Stimulated activated naive CD4-positive, alpha-beta T cell treated with Interleukin-2 at 50 U/mL for 16 hours (primary cell): ENCODE measurements around the gene AKAP6.
"Not testable (repeated sequence)": the region's sequence is repeated elsewhere in the genome, so short reads cannot be mapped to it uniquely, and the experiment has no call there.

Source experiments
- DNase-seq: peaks from one replicate; lab custom pipeline; 2025; lab: John Stamatoyannopoulos, UW

AKAP6 gene

GRCh38 chr14:32754209-32754608, 425.1 kb downstream of the AKAP6 start:
- no peak for DNase-seq

- no peak for DNase-seq
Measured at GRCh38 chr14:32756173-32756572, 427.1 kb downstream of the AKAP6 start.

- DNase-seq: no peak
Measured at GRCh38 chr14:32756775-32757174, 427.7 kb downstream of the AKAP6 start.

- DNase-seq: no peak
Measured at GRCh38 chr14:32757568-32757967, 428.5 kb downstream of the AKAP6 start.

DNA sequence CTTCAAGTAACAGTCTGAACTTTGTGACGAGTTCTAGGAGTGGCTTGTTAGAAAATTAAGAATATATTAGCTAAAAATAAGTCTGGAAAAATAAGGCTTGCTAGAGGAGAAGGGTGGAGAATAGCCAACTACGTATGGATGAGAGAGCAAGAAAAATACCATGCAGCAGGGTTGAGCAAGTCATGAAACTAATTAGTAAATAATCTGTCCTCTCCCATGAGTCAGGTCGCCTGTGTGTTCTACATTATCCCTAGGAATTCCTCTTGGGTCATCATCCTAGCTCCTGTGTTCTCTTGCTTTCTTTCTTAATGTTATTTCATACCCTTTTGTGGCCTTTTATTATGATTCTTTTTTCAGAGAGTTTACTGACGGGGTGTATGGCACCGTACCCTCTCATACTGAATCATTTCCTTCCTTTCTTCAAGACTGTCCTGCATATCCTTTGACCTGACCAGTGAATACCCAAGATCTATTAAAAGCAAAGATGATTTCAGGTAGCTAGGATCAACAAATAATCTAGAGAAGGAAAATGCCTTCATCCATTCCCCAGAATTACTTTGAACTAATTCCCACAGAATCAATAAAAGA, 432.4 kb downstream of the AKAP6 start:
- DNase-seq: no peak

GRCh38 chr14:32762886-32763285, 433.8 kb downstream of the AKAP6 start:
- DNase-seq: no peak

DNA sequence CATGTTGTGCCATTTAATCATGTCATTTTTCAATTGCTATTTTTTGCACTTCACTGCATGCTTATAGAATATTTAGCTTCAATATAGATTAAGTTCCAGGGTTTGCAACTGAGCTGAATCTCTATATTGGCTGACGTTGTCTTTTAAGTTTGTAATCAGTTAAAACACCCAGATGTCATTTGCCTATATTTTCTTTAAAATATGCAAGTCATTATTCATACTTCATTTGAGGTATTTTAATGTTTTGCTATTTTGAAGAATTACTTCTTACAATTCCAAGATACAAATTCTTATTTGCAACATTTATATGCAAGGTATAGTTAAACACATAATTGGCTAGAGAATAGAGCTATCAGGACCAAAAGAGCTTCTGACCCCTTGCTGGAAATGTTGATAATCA, 434.6 kb downstream of the AKAP6 start:
- no peak for DNase-seq

GRCh38 chr14:32764131-32764530, 435.0 kb downstream of the AKAP6 start:
- DNase-seq: no peak

GRCh38 chr14:32770422-32770821, 441.3 kb downstream of the AKAP6 start:
- no peak for DNase-seq

GRCh38 chr14:32774214-32774613, 445.1 kb downstream of the AKAP6 start:
- DNase-seq: no peak

GRCh38 chr14:32779840-32780239, 450.7 kb downstream of the AKAP6 start:
- no peak for DNase-seq

GRCh38 chr14:32784405-32784804, 455.3 kb downstream of the AKAP6 start:
- DNase-seq: no peak

GRCh38 chr14:32785585-32785984, 456.5 kb downstream of the AKAP6 start:
- DNase-seq: no peak

GRCh38 chr14:32786886-32787285, 457.8 kb downstream of the AKAP6 start:
- DNase-seq: no peak

- not testable (repeated sequence) for DNase-seq
Measured at GRCh38 chr14:32793033-32793432, 463.9 kb downstream of the AKAP6 start.

DNA sequence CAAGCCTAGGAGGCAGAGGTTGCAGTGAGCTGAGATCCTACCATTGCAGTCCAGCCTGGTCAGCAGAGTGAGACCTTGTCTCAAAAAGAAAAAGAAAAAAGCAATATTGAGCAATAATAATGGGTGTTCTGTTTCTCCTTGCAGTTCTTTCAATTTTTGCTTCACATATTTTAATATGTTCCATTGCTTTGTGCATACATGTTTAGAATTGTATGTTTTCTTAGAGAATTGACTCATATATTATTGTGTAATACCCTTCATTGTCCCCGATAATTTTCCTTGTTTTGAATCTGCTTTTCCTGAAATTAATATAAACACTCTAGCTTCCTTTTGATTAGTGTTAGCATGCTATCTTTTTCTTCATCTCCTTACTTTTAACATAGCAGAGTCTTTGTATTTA, 471.2 kb downstream of the AKAP6 start:
- DNase-seq: no peak

DNA sequence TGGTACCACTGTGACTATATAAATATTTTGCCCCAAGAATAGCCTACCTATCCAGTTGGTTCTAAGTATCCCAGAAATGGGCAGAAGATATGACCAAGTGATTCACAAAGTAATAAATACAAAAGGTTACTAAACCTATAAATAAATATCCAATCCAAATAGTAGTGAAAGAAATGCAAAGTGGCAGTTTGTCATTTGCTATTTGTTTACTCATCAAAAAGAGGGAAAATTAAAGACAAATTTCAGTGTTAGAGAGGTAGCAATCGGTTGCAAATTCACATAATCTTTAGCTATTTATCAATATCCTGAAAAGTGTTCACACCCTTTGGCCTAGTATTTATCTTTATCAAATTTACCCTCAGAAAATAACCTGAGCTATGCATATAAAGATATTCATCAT, 473.2 kb downstream of the AKAP6 start:
- no peak for DNase-seq

DNA sequence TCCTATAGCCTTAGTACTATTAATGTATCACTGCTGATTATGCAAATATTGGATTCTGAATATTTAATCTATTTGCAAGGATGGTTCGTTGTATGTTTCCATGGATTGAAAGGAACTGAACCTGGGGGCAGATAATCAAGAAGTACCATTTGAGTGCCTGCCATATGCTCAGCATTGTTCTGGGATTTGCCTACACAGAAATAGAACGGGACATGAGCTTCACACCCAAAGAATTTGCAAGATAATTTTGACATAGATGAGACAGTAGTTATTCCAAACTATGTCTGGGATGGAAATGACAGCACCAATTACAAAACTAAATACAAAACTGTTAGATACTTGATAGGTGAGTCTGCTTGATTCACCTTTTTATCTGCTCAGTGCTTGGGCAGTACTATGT, 476.9 kb downstream of the AKAP6 start:
- DNase-seq: no peak

DNA sequence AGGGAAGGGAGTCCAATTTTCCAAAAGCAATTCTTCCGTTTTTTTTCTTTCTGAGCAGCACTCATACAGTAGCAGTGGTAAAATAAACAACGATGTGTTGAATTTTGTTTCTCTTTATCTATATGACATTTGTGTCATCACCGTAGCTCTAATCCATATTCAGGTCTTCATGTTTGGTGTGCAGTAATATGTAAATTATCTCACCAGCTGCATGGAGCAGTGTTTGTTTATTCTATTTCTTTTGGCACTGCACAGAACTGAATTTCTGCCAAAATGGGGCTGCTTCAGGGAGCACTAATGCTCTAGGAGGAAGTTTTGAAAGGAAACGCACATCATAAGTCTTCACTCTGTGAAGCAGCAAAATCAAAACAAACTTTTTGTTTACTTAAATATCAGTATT, 479.5 kb downstream of the AKAP6 start:
- DNase-seq: no peak

DNA sequence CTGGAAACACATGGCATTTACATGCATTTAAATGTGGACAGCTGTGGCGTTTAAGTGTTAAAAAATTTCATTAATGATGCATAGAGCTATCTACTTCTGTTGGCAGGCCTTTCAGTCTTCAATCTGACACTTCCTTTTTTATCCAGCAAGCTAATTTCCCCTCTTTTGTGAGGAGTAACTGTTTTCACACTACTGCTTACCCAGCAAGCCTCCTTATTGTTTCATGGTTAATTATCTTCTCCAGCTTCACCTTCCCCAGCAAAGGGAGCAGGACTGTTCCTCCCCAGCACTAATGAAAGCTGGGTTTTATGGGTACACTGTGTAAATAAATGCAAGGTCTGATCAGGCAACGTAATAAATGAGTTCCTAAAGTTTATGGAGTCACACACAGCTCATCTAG, 480.2 kb downstream of the AKAP6 start:
- DNase-seq: no peak

DNA sequence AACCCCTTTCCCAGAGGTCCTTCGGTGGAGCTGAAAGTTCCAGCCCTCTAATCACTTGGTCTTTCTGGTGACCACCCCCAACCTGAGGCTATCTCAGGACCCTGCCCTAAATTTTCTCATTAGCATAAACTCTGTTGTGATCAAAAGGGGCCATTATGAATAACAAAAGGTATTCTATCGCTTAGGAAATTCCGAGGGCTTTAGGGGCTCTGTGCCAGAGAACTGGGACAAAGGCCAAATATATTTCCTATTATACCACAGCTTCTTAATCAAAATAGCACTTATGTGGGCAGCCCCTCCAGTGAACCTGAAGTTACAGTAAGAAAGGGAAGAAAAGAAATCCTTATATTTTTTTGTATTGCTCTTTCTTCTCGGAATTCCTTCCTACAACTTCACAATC, 484.3 kb downstream of the AKAP6 start:
- DNase-seq: no peak

DNA sequence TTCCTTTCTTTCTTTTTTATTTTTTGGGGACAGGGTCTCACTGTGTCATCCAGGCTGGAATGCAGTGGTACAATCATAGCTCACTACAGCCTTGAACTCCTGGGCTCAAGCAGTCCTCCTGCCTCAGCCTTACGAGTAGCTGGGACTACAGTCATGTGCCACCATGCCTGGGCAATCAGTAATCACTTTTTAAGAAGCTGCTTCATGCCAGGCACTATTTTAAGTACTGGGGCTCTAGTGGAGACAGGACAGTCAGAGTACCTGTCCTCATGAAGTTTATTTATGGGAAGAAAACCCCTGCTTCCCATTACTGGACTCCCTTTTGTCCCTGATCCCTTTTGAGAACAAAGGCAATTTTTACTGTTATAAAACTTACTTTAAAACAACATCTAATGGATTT, 485.6 kb downstream of the AKAP6 start:
- DNase-seq: no peak

DNA sequence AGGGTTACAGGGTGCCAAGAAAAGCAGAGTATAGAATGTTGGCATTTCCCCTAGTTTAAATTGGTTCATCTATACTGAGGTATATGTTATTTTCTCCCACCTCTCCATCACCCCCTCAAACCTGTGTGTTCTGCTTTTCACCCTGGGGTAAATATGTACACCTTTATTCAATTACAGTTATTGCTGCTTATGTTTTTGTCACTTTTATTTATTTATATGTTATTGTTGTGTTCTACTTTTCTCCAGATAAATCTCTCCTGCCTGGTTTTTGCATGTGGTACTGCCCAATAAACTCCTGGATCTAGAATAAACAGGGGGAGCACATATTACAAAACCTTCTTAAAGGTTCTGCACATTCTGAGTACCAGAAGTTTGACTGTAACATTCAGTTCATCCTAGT, 487.5 kb downstream of the AKAP6 start:
- DNase-seq: no peak

- no peak for DNase-seq
Measured at GRCh38 chr14:32817780-32818179, 488.7 kb downstream of the AKAP6 start.

GRCh38 chr14:32818581-32818980, 489.5 kb downstream of the AKAP6 start:
- no peak for DNase-seq
